Stomach (tissue), 4 donors: ENCODE data around the gene IL17RE.
"Not testable (repeated sequence)": the region's sequence is repeated elsewhere in the genome, so short reads cannot be mapped to it uniquely, and the experiment has no call there.

Source experiments
- CTCF ChIP-seq, 7 experiments: fragments of 450-650 bp in 4 of 7; fragments of 200-600 bp in 3 of 7; sonication (generic) in 3 of 7; IDR thresholded peaks; one replicate each; pipeline ENCODE4 v1.5.1; 2016 to 2019; ENCODE audit warnings: antibody characterized with exemption in 7 of 7, control low read depth in 2 of 7, mild to moderate bottlenecking in 1 of 7
- EP300 ChIP-seq: sonication (generic); formaldehyde crosslinking; IDR thresholded peaks from one replicate; pipeline ENCODE4 v1.6.1; 2017; ENCODE audit warnings: antibody characterized with exemption
- POLR2A ChIP-seq, 4 donors: fragments of 450-650 bp; IDR thresholded peaks; one replicate each; pipeline ENCODE4 v1.6.1; 2016; ENCODE audit warnings: antibody characterized with exemption in 4 of 4, control low read depth in 2 of 4, mild to moderate bottlenecking in 1 of 4, moderate library complexity in 1 of 4
- POLR2AphosphoS5 ChIP-seq, 3 donors: sonication (generic); formaldehyde crosslinking; IDR thresholded peaks; one replicate each; pipeline ENCODE4 v1.6.1; 2016; ENCODE audit warnings: antibody characterized with exemption in 3 of 3

- TF ChIP-seq CTCF (IDR thresholded peaks at IDR 0.05); EP300; POLR2AphosphoS5 (IDR thresholded peaks at IDR 0.05); POLR2A (IDR thresholded peaks at IDR 0.05): not testable (repeated sequence)
Measured at GRCh38 chr3:9896755-9897407, 5.8 kb upstream of the IL17RE start.
